SK-N-SH treated with all-trans-retinoic acid at 6 μM for 48 hours (cell line): ENCODE data around the gene FRAS1.

Experiments used
- ATAC-seq: fragments of 200-7000 bp; cut with Tn5 transposase; 3 replicates; pipeline ENCODE4 v1.9.1; 2020; ENCODE audit warnings: mild to moderate bottlenecking, moderate library complexity
- ARNTL ChIP-seq: fragments of 450-650 bp; formaldehyde crosslinking; IDR thresholded peaks from 2 replicates; pipeline ENCODE4 v1.5.0; 2020; ENCODE audit warnings: low read depth, mild to moderate bottlenecking, moderate library complexity, borderline replicate concordance
- BACH2 ChIP-seq: fragments of 250-450 bp; sonication (Bioruptor Pico); IDR thresholded peaks from 2 replicates; pipeline ENCODE4 v1.9.0; 2021; ENCODE audit warnings: mild to moderate bottlenecking, borderline replicate concordance
- CSDC2 ChIP-seq: fragments of 250-450 bp; sonication (Bioruptor Pico); IDR thresholded peaks from 2 replicates; pipeline ENCODE4 v1.5.0; 2020; ENCODE audit warnings: mild to moderate bottlenecking, moderate library complexity
- CSRNP3 ChIP-seq: fragments of 250-450 bp; sonication (Bioruptor Pico); IDR thresholded peaks from 2 replicates; pipeline ENCODE4 v1.5.1; 2021; ENCODE audit warnings: mild to moderate bottlenecking, moderate library complexity
- ESRRG ChIP-seq: fragments of 250-450 bp; sonication (Bioruptor Pico); IDR thresholded peaks from 2 replicates; pipeline ENCODE4 v1.6.1; 2021; ENCODE audit warnings: mild to moderate bottlenecking
- GLIS3 ChIP-seq: fragments of 250-450 bp; sonication (Bioruptor Pico); IDR thresholded peaks from 2 replicates; pipeline ENCODE4 v1.5.0; 2020; ENCODE audit warnings: mild to moderate bottlenecking, moderate library complexity
- ISL1 ChIP-seq: fragments of 250-450 bp; sonication (Bioruptor Pico); IDR thresholded peaks from 2 replicates; pipeline ENCODE4 v2.1.2; 2022; ENCODE audit warnings: mild to moderate bottlenecking, moderate library complexity
- OSR1 ChIP-seq: fragments of 250-450 bp; sonication (Bioruptor Pico); IDR thresholded peaks from 2 replicates; pipeline ENCODE4 v1.8.0; 2022; ENCODE audit warnings: moderate library complexity, mild to moderate bottlenecking, inconsistent platforms
- PPARA ChIP-seq: fragments of 250-450 bp; sonication (Bioruptor Pico); IDR thresholded peaks from 2 replicates; pipeline ENCODE4 v1.5.0; 2020; ENCODE audit warnings: mild to moderate bottlenecking, borderline replicate concordance
- RARB ChIP-seq: fragments of 250-450 bp; sonication (Bioruptor Pico); IDR thresholded peaks from 2 replicates; pipeline ENCODE4 v1.8.0; 2021; ENCODE audit warnings: mild to moderate bottlenecking, moderate library complexity
- SNAI2 ChIP-seq: fragments of 250-450 bp; sonication (Bioruptor Pico); IDR thresholded peaks from 2 replicates; pipeline ENCODE4 v1.5.0; 2020; ENCODE audit warnings: mild to moderate bottlenecking, moderate library complexity
- TCF4 ChIP-seq: fragments of 250-450 bp; sonication (Bioruptor Pico); IDR thresholded peaks from 2 replicates; pipeline ENCODE4 v1.8.0; 2021; ENCODE audit warnings: mild to moderate bottlenecking, moderate library complexity, borderline replicate concordance
- TOX ChIP-seq: fragments of 250-450 bp; sonication (Bioruptor Pico); IDR thresholded peaks from 2 replicates; pipeline ENCODE4 v1.8.0; 2021; ENCODE audit warnings: mild to moderate bottlenecking, moderate library complexity, borderline replicate concordance
- TSHZ2 ChIP-seq: fragments of 250-450 bp; sonication (Bioruptor Pico); IDR thresholded peaks from 2 replicates; pipeline ENCODE4 v1.5.0; 2020; ENCODE audit warnings: mild to moderate bottlenecking, moderate library complexity
- ZC3H10 ChIP-seq: fragments of 250-450 bp; sonication (Bioruptor Pico); IDR thresholded peaks from 2 replicates; pipeline ENCODE4 v1.5.1; 2021; ENCODE audit warnings: mild to moderate bottlenecking, moderate library complexity
- ZFP3 ChIP-seq: fragments of 250-450 bp; sonication (Bioruptor Pico); IDR thresholded peaks from 2 replicates; pipeline ENCODE4 v1.5.0; 2020; ENCODE audit warnings: mild to moderate bottlenecking, moderate library complexity
- ZFP30 ChIP-seq: fragments of 450-650 bp; formaldehyde crosslinking; IDR thresholded peaks from 2 replicates; pipeline ENCODE4 v1.5.0; 2022; ENCODE audit warnings: mild to moderate bottlenecking, moderate library complexity
- ZNF565 ChIP-seq: fragments of 450-650 bp; formaldehyde crosslinking; conservative IDR thresholded peaks from 2 replicates; pipeline ENCODE4 v1.5.0; 2020; ENCODE audit warnings: low read depth, mild to moderate bottlenecking, moderate library complexity
- ZNF8 ChIP-seq: fragments of 450-650 bp; formaldehyde crosslinking; IDR thresholded peaks from 2 replicates; pipeline ENCODE4 v1.5.0; 2020; ENCODE audit warnings: mild to moderate bottlenecking, moderate library complexity
- TF ChIP-seq, protein P1 (sequence below): fragments of 250-450 bp; sonication (Bioruptor Pico); IDR thresholded peaks from 2 replicates; pipeline ENCODE4 v1.8.0; 2021; ENCODE audit warnings: low read depth, mild to moderate bottlenecking, moderate library complexity, borderline replicate concordance
- TF ChIP-seq, protein P2 (sequence below): fragments of 250-450 bp; sonication (Bioruptor Pico); IDR thresholded peaks from 2 replicates; pipeline ENCODE4 v1.5.1; 2020; ENCODE audit warnings: low read depth, mild to moderate bottlenecking, moderate library complexity

FRAS1 gene

GRCh38 chr4:78310007-78310739, 253.1 kb downstream of the FRAS1 start:
- no peak; the same call in 2 of the 3 replicates for ATAC-seq

GRCh38 chr4:78310740-78311115, 253.6 kb downstream of the FRAS1 start:
- TF ChIP-seq RARB (CRISPR knock-in tag) (no peak), ISL1 (CRISPR knock-in tag) (peak; percentile 50), ZNF8 (peak; percentile 49; the same call in 1 of the 2 replicates)
- TF ChIP-seq, protein P1, sequence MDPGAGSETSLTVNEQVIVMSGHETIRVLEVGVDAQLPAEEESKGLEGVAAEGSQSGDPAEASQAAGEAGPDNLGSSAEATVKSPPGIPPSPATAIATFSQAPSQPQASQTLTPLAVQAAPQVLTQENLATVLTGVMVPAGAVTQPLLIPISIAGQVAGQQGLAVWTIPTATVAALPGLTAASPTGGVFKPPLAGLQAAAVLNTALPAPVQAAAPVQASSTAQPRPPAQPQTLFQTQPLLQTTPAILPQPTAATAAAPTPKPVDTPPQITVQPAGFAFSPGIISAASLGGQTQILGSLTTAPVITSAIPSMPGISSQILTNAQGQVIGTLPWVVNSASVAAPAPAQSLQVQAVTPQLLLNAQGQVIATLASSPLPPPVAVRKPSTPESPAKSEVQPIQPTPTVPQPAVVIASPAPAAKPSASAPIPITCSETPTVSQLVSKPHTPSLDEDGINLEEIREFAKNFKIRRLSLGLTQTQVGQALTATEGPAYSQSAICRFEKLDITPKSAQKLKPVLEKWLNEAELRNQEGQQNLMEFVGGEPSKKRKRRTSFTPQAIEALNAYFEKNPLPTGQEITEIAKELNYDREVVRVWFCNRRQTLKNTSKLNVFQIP (CRISPR knock-in tag): no peak
- no peak for ATAC-seq

More at GRCh38 chr4:78310007-78310739, 253.1 kb downstream of the FRAS1 start:
- TF ChIP-seq ESRRG (no peak), TCF4 (CRISPR knock-in tag) (no peak), BACH2 (CRISPR knock-in tag) (no peak), ZFP3 (CRISPR knock-in tag) (no peak), CSRNP3 (CRISPR knock-in tag) (no peak), ZC3H10 (CRISPR knock-in tag) (no peak), PPARA (CRISPR knock-in tag) (no peak), ZFP30 (CRISPR knock-in tag) (no peak), TOX (no peak), ZNF565 (CRISPR knock-in tag) (no peak), TSHZ2 (CRISPR knock-in tag) (no peak), CSDC2 (CRISPR knock-in tag) (no peak), OSR1 (CRISPR knock-in tag) (no peak), GLIS3 (CRISPR knock-in tag) (no peak), ARNTL (no peak), ZNF8 (no peak)
- TF ChIP-seq, protein P2, sequence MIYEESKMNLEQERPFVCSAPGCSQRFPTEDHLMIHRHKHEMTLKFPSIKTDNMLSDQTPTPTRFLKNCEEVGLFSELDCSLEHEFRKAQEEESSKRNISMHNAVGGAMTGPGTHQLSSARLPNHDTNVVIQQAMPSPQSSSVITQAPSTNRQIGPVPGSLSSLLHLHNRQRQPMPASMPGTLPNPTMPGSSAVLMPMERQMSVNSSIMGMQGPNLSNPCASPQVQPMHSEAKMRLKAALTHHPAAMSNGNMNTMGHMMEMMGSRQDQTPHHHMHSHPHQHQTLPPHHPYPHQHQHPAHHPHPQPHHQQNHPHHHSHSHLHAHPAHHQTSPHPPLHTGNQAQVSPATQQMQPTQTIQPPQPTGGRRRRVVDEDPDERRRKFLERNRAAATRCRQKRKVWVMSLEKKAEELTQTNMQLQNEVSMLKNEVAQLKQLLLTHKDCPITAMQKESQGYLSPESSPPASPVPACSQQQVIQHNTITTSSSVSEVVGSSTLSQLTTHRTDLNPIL (CRISPR knock-in tag): no peak
- TF ChIP-seq, protein P1 (CRISPR knock-in tag): no peak

GRCh38 chr4:78311306-78311705, 254.2 kb downstream of the FRAS1 start:
- TF ChIP-seq ZNF8 (no peak), CSRNP3 (CRISPR knock-in tag) (no peak), SNAI2 (CRISPR knock-in tag) (no peak), ZFP30 (CRISPR knock-in tag) (no peak), ESRRG (no peak), ARNTL (no peak), ISL1 (CRISPR knock-in tag) (no peak)
- TF ChIP-seq, protein P1 (CRISPR knock-in tag): no peak
- peak; percentile 51; the same call in 2 of the 3 replicates for ATAC-seq
